ENCODE measurements around the gene CNN3.
A peak's percentile ranks its signal among the peaks of the same experiment; 100 is the strongest.

The CNN3 gene

GRCh38 chr1:94925561-94926125, 1.3 kb downstream of the CNN3 start (continued):
- peak; percentile 79 for TF ChIP-seq PATZ1 (tag by site-specific recombination; IDR thresholded peaks at IDR 0.05)
- peak; percentile 92 for TF ChIP-seq ZNF366 (tag by site-specific recombination; conservative IDR thresholded peaks at IDR 0.05)
- no peak for TF ChIP-seq ZNF416 (tag by site-specific recombination; IDR thresholded peaks at IDR 0.05)
- no peak for TF ChIP-seq ZNF530 (tag by site-specific recombination; IDR thresholded peaks at IDR 0.05; ENCODE audit: low read depth)
- TF ChIP-seq ZBTB17 (tag by site-specific recombination; IDR thresholded peaks at IDR 0.05) = peak; percentile 77
- no peak for TF ChIP-seq ZNF274 (IDR thresholded peaks at IDR 0.05; ENCODE audit: low read length)
- no peak for TF ChIP-seq ZNF274 (tag by site-specific recombination; IDR thresholded peaks at IDR 0.05; ENCODE audit: borderline replicate concordance)

- peaks cover 27% of the 10 kb centered on the region for H3K4me1 ChIP-seq (ENCODE audit: control insufficient read depth, insufficient read depth, low read length)
- H3K36me3 ChIP-seq (ENCODE audit: control insufficient read depth in 2 of 2, insufficient read depth in 1 of 2, low read length in 2 of 2) = no peaks in the 10 kb centered on the region
Measured at GRCh38 chr1:94925004-94925403, 1.9 kb downstream of the CNN3 start.

More at GRCh38 chr1:94925004-94925403, 1.9 kb downstream of the CNN3 start:
- Histone ChIP-seq H3K4me3 (ENCODE audit: low read depth, low read length) (peak overlapping the region; percentile 82), H3K9me3 (ENCODE audit: control insufficient read depth, insufficient read depth, low read depth, low read length) (no peaks in the 10 kb centered on the region), H3K27ac (ENCODE audit: extremely low read depth, low read depth, low read length) (no peak overlapping the region)
- CTCF ChIA-PET = interaction anchor here (0.6 to 1.7 kb wide), 6 partner anchors 14 to 1673 kb away, joined by 3 to 15 read pairs (median 3); no protein-coding TSS in a partner anchor
- TF ChIP-seq ZNF280D (tag by site-specific recombination; IDR thresholded peaks at IDR 0.05) = no peak
- no peak for TF ChIP-seq ZSCAN23 (tag by site-specific recombination; IDR thresholded peaks at IDR 0.05)
- TF ChIP-seq ZNF155 (tag by site-specific recombination; IDR thresholded peaks at IDR 0.05) = no peak
- peak; percentile 30; the same call in 1 of the 2 replicates for TF ChIP-seq ZBTB11 (tag by site-specific recombination; conservative IDR thresholded peaks at IDR 0.05; ENCODE audit: low read depth)
- no peak for TF ChIP-seq ZNF112 (tag by site-specific recombination; IDR thresholded peaks at IDR 0.05)
- no peak for TF ChIP-seq ZNF571 (tag by site-specific recombination; IDR thresholded peaks at IDR 0.05)
- no peak for TF ChIP-seq PBX3 (CRISPR knock-in tag; IDR thresholded peaks at IDR 0.05)
- TF ChIP-seq MZF1 (tag by site-specific recombination; IDR thresholded peaks at IDR 0.05; ENCODE audit: borderline replicate concordance) = no peak
- POLR2A ChIA-PET = interaction anchor here (0.6 to 2.4 kb wide), 4 partner anchors 18 to 117 kb away, joined by 3 to 15 read pairs (median 4); no protein-coding TSS in a partner anchor

Data from HEK293 (cell line).